Epithelial cell of proximal tubule (primary cell): Measurements from ENCODE around the gene CBX2. TPM values are rescaled to one million over a fixed set of nuclear protein-coding genes. Genes with fewer than 3 reads are reported as not detected.

ENCODE experiments used
- DNase-seq: peaks from one replicate; pipeline ENCODE4 v3.0.0-alpha.2; 2011; ENCODE audit warnings: low read depth
- H3K4me3 ChIP-seq: 2 replicates; pipeline ENCODE4 v1.5.1; 2011; ENCODE audit warnings: low read depth, mild to moderate bottlenecking, low read length
- CTCF ChIP-seq: conservative IDR thresholded peaks from 2 replicates; pipeline ENCODE4 v1.5.1; 2012; ENCODE audit warnings: low read depth, mild to moderate bottlenecking, low read length
- total RNA-seq: library from RNA; depleted of rRNA; stranded (reverse); fragments of >200 nt; gene quantifications from 2 replicates; pipeline ENCODE4 v1.2.3, GENCODE V29; 2015

CBX2 gene
- total RNA-seq, 1 donor from 2014 or later: 7.6 TPM

GRCh38 chr17:79757140-79757745 lies 20.7 kb upstream of the CBX2 start:
- TF ChIP-seq CTCF: no peak
- no peak overlapping the region for H3K4me3 ChIP-seq
- no peak for DNase-seq

GRCh38 chr17:79758271-79758670 lies 19.7 kb upstream of the CBX2 start:
- H3K4me3 ChIP-seq: no peak overlapping the region
- TF ChIP-seq CTCF: no peak
- no peak for DNase-seq

GRCh38 chr17:79760197-79760906 lies 17.6 kb upstream of the CBX2 start:
- no peak for TF ChIP-seq CTCF
- no peak for DNase-seq
- no peak overlapping the region for H3K4me3 ChIP-seq

- no peak for TF ChIP-seq CTCF
- no peak overlapping the region for H3K4me3 ChIP-seq
- no peak for DNase-seq
Measured at GRCh38 chr17:79761894-79762589, 15.9 kb upstream of the CBX2 start.

- H3K4me3 ChIP-seq: no peak overlapping the region
- TF ChIP-seq CTCF: no peak
- DNase-seq: no peak
Measured at GRCh38 chr17:79765708-79766107, 12.2 kb upstream of the CBX2 start.

- no peak for DNase-seq
- TF ChIP-seq CTCF: no peak
- no peak overlapping the region for H3K4me3 ChIP-seq
Measured at GRCh38 chr17:79769570-79770506, 8.1 kb upstream of the CBX2 start.
